GM12872 (cell line): Measurements from ENCODE around the gene TMC5.

Experiments
- CTCF ChIP-seq: IDR thresholded peaks from 3 replicates; pipeline ENCODE4 v1.5.1; 2011; ENCODE audit warnings: low read depth, mild to moderate bottlenecking, low read length, moderate library complexity; ENCODE audit not compliant: insufficient read depth

The TMC5 gene

GRCh38 chr16:19515757-19516156 is 98.1 kb downstream of the TMC5 start:
- TF ChIP-seq CTCF = no peak

GRCh38 chr16:19517424-19518089 is 99.9 kb downstream of the TMC5 start:
- TF ChIP-seq CTCF = no peak

- TF ChIP-seq CTCF = no peak
Observed at GRCh38 chr16:19518388-19518787, 100.7 kb downstream of the TMC5 start.

- TF ChIP-seq CTCF = no peak
Observed at GRCh38 chr16:19520861-19521331, 103.2 kb downstream of the TMC5 start.

GRCh38 chr16:19521471-19522396 is 104.1 kb downstream of the TMC5 start, which contains the start of gene GDE1:
Gene GDE1, minus strand, starts transcription at chr16:19522098. Its CDS starts 134 bp downstream, at chr16:19521964.
- TF ChIP-seq CTCF = peak; percentile 50

GRCh38 chr16:19522397-19522732 is 104.7 kb downstream of the TMC5 start:
- no peak for TF ChIP-seq CTCF

GRCh38 chr16:19522760-19523159 is 105.1 kb downstream of the TMC5 start:
- no peak for TF ChIP-seq CTCF
